HG03108 (cell line): ENCODE results near the gene MOCS1.

ENCODE experiments used
- ATAC-seq: cut with Tn5 transposase; IDR thresholded peaks from one replicate; pipeline ENCODE4 v1.9.1; 2021; ENCODE audit warnings: moderate library complexity; ENCODE audit not compliant: unreplicated experiment

The MOCS1 gene

DNA sequence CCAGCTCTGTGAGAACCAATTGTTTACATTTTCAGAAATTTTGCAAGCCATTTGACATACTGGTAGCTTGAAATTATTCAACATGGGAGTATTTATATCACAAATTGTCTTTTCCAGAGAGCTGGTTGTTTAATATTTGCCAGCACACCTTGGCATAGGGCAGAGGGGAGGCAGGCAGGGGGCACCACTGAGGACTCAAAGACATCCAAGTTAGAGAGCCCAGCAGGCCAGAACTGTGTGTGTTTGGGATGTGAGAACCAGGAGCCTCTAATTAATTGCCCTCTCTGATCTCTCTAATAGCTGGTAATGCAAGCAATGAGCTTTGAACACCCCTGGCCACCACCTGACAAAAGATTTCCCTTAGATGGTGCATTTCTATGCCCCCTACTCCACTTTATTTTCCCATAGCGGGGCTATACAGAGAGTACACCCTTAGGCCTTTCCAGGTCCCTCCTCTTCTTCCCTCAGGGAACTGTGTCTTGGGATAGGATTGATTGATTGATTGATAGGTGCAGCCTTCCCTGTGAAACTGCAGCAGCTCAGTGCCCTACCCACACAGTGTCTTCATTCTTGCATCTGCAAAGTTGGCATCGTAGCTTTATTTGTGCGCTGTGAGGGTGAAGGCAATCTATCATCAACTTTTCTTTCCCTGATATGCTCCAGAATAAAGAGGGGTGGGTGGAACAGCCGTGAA lies 29.2 kb downstream of the MOCS1 start:
- ATAC-seq, result no peak

DNA sequence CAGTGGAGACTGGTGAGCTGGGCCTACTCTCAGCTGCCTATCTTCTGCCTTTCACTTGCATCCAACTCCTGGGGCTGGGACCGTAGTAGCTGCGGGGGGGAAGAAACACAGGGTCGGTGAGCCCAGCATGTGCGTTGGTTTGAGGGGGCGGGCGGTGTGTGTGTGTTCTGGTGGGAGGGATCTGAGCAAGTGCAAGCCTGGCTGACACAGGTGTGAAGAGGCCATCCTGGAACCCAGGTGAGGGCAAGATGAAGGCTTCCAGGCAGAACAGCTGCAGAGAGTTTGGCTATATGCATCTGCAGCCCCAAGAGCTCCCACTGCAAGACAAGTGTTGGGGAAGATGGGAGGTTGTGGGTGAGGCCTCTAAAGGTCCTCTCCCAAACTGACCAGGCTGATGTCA lies 30.6 kb downstream of the MOCS1 start:
- no peak for ATAC-seq

DNA sequence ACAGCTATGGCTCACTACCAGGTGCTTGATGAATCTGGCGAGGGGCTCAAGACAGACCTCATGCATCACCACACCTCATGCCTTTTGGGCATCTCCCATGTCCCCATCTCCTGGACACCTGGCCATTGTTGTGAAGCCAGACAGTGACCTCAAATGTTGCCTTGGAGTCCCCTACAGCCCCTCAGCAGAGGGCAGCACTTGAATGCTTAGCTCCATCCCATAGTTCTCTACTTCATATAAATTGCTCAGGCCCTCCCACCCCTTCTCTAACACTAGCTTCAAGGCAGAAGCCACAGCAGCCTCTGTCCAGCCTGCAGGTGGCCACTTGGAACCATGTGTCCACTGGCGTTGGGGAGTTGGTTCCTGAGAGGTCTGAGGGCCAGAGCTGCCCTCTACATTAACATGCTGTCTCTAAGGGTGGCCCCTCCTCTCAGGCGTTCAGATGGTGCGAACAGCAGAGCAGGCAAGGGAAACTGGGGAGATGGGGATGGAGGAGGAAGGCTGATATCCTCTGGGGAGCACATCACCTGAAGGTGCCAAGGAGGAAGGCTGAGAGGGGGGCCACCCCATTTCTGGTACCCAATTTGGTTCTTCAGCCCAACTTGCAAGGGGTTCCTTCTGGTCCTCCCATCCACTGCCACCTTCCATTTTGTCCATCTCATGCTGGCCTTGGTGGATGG lies 31.3 kb downstream of the MOCS1 start:
- ATAC-seq, result no peak

DNA sequence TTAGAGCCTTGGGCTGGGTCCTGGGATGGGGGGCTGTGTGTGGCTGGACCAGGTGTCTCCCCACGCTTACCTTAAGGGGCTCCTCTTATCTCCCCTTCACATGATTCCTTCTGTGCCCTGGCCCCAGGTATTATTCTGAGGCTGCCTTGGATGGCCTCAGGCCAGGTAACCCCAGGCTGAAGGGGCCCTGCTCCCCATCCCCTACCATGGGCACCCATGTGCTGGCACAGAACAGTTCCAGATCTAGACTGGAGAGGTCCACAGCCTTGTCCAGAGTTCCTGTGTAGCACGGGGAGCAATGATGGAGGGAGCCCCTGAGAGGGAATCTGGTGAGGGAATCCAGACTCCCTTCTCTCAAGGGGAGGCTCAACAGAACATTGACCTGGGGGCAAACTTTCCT lies 32.1 kb downstream of the MOCS1 start:
- ATAC-seq, result no peak

DNA sequence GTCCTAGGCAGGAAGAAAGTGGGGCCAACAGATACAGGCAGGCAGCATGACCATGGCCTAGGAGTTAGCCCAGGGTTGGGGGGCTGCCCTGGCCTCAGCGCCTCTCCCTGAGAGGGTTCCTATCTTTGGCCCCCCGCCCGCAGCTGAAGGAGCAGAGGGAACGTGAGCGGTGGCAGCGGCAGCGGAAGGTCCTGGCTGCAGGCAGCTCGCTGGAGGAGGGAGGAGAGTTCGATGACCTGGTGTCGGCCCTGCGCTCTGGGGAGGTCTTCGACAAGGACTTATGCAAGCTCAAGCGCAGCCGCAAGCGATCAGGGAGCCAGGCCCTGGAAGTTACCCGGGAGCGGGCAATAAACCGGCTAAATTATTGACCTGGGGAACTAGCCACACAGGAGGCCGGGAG lies 32.6 kb downstream of the MOCS1 start:
- no peak for ATAC-seq

DNA sequence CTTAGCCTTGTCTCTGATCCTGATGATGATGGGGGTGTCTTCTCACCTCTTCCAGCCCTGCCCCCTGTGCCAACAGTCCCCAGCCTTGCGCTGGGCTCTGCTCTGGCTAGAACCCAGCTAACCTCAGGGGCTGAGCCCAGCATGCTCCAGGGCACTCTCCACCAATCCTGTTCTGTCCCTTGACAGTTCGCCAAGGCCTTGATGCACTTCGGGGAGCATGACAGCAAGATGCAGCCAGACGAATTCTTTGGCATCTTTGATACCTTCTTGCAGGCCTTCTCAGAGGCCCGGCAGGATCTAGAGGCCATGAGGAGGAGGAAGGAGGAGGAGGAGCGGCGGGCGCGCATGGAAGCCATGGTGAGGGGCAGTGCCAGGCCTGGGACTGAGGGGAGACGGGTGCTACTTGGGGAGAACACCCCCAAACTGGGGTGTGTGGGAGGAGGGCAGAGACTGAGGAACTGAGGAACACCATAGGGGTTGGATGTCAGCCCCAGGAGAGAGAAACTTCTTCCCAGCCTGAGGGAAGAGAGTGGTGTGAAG lies 33.1 kb downstream of the MOCS1 start:
- no peak for ATAC-seq

DNA sequence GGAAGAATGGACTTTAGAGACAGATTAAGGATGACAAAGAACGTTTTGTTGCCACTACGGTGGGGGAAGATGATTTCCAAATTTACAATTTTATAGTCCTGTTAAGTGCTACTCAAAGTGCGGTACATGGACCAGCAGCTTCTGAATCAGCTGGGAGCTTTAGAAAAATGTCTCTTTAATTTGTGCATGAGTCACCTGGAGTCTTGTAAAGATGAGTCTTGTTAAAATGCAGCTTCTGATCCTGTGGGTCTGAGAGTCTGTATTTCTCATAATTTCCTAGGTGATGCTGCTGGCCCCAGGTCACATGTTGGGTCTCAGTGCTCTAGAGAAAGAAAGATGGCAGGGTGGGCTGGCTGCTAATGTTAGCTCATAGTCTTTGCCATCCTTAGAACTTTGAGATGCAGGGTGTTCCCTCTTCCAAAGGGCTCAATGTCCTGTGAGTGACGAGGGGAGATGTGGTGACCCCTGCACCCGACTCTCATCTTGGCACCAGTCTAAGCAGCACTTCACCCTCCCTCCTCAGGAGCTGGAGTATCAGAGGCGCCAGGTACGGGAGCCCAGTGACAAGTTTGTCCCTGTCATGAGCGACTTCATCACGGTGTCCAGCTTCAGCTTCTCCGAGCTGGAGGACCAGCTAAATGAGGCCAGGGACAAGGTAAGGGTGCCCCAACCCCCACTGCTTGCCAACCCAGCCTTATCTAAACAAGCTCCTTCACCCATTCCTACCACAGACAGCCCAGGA lies 34.5 kb downstream of the MOCS1 start:
- ATAC-seq, result no peak

DNA sequence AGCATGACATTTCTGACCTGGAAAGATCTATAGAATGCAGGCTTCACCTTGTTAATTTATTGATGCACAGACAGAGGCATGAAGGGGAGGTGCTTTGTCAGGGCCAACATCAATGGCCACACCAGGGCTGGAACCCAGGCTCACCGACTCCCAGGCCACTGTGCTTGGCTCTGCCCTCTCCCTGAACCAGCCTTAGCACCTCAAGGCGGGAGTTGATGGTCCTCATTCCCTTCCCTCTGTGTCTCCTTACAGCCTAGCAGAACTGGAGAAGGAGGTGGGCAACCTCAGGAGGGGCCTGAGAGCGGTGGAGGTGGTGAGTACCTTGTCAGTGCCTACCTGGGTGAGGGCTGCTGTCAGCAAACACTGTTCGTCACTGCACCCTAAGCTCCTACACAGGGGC lies 35.6 kb downstream of the MOCS1 start:
- no peak for ATAC-seq

DNA sequence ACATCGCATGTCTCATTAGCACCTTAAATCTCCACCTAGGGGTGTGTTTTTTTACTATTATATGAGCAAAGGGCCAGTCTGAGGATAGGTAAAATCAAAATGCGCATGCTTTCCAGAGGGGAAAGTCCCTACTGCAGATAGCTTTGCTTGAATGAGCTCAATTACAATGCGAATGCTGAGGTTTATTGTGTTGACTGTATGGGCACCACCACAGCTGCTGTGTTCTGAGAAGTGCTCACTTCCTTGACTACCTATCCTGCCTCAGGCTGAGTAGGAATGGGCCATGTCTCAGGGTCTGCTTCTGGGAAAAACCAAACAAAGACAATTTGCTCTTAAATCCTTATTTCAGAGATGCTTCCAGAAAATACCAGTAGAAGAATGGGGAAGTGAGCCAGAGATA lies 36.6 kb downstream of the MOCS1 start:
- ATAC-seq, result no peak

DNA sequence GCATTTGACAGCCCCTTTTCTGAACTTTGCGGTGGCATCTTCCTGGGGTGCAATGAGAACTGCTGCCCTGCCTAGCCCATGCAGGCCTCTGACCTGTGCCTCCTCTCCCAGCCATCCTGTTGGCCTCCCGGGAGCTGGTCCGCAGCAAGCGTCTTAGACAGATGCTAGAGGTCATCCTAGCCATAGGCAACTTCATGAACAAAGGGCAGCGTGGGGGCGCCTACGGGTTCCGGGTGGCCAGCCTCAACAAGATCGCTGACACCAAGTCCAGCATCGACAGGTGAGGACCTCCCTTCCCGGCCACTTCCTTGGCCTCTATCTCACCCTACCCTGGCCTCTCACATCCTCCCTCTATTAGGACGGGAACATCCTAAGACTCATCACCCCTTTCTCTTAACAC lies 37.6 kb downstream of the MOCS1 start:
- no peak for ATAC-seq

DNA sequence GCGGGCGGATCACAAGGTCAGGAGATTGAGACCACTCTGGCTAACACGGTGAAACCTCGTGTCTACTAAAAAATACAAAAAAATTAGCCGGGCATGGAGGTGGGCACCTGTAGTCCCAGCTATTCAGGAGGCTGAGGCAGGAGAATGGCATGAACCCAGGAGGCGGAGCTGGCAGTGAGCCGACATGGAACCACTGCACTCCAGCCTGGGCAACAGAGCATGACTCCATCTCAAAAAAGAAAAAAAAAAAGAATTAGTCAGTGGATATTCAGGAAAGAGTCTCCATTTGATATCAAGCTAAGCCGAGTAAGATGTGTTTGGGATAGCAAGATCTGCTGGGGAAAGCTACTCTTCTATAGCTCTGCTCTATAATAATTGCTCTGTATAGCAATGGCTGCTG lies 41.0 kb downstream of the MOCS1 start:
- ATAC-seq, result no peak

DNA sequence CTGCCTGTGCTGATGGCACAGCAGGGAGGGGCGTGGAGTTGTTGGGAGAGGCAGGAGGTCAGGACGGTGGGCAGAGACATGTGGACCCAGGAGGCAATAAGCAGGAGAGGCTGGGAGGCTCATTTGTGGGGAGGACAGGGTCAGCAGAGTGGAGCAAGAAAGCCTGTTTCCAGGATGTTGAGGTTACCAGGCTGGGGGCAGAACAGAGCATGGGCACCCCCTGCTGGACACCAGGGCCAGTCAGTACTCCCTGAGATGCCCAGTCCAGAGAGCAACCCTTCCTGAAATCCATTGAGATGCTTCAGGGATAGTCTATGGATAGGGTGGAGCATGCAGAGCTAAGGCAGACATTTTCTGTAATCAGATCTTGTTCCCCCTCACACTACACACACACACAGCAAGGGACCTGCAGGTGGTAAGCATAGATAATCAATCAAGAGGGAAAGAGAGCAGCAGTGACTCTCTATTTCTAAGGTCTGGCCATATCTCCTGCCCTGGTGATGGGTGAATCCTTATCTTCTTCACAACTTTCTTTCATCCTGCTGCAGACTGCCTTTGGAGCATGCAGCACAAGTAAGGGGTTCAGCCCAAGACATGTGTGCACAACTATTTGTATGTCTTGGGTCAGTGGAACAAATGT lies 41.7 kb downstream of the MOCS1 start:
- no peak for ATAC-seq

DNA sequence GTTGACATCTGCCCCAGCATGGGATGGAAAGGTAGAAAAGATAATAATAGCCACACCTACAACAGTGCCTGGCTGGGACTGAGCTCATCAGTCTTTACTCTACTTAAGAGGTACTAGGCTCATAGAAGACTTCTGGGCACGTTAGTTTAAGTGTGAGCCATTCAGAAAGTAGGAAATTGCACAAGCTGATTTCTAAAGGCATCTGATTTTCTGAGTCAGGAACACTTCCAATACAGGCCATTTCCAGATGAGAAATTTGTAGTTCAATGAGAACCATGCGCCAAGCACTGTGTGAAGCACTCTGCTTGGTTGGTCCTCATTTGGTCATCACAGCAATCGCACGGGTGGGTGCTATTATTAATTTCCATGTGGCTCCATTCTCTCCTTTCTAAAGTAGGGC lies 42.3 kb downstream of the MOCS1 start:
- no peak for ATAC-seq

DNA sequence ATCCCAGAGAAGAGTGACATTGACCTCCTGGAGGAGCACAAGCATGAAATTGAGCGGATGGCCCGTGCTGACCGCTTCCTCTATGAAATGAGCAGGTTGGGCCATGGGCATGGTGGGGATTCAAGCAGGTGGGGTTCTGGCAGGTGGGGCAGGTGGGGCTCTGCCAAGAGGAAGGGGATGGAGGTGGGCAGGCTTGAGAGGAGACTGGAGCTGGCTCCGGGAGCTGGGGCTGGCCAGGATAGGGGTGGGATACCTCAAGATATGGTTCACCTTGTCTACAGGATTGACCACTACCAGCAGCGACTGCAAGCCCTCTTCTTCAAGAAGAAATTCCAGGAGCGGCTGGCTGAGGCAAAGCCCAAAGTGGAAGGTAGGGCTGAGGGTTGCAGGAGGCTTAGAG lies 42.9 kb downstream of the MOCS1 start:
- no peak for ATAC-seq

DNA sequence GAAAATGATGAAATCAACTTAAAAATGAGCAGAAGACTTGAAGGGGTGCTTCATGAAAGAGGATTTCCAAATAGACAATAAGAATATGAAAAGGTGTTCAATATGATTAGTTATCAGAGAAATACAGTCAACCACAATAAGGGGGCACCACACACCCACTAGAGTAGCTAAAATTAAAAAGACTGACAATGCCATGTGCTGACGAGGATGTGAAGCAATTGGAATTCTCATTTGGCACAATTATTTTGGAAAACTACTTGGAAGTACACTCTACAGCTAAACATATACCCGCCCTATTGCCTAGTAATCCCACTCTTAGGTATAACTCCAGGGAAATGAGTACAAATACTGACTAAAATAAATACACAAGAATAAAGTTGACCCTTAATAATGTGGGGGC lies 45.0 kb downstream of the MOCS1 start:
- no peak for ATAC-seq

DNA sequence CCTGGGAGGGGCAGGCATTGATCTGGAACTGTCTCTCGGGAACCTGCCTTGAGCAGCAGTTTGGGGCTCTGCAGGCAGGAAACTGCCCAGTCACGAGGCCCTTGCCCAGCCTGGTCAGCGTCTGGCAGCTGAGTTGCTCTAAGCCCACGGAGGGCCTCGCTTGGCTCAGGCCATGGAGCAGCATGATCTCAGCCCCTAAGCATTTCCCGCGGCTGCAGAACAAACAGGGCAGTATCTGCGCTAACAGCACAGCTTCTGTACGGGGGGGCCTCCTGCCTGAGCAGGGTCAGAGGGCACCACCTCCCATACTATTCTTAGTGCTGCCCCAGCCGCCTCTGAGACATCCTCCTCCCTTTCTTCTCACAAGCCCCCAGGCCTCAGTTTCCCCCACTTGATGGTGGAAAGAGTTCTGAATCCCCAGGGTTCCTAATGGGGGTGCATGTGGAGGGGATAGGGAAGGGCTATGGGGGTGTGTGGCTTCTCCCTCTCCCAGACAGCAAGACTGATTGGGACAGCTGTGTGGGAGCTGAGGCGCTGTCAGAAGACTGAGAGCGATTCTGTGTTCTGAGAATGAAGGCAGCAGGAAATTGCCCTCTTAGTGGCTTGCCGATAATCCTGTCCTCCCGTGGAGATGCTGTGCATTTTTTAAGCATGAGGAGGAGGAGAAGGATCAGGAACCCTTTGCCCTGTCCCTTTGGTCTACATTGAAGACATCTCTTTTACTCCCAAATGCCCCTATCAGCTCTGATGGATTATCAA lies 46.4 kb downstream of the MOCS1 start:
- ATAC-seq, result no peak

DNA sequence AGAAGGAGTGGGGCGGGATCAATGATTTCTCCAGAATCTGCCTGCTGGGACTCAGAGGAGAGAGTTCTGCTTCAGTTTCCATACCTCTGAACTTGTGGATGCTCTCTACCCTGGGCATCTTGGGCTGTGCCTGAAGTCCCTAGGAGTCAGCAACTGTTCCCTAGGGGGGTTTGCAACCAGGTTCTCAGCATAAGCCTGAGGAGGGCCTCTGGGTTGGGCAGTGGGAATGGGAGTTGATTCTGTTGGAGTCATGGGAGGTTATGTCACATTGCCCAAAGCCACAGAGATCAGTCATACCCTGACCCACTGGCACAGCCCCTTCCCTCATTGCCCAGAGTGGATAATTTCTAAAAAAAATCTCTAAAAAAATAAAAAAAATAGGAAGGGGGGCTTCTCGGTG lies 47.4 kb downstream of the MOCS1 start:
- no peak for ATAC-seq

DNA sequence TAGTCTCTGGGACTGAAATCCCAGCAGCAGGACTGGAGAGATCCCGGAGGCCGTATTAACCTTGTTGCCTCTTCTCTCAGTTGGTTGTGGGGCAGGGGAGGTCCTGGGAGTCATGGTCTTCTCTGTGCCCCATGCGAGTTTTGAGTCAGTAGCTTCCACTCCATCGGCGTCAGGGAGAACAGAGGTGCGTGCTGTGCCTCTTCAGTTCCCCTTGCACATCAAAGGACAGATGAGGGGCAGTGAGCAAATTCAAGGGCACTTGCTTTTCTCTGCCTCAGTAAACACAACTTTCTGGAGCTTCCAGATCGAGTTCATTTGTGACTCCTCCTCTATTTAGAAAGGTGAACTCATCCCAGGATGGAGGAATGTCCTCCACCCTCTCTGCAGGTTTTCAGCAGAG lies 48.6 kb downstream of the MOCS1 start:
- no peak for ATAC-seq

DNA sequence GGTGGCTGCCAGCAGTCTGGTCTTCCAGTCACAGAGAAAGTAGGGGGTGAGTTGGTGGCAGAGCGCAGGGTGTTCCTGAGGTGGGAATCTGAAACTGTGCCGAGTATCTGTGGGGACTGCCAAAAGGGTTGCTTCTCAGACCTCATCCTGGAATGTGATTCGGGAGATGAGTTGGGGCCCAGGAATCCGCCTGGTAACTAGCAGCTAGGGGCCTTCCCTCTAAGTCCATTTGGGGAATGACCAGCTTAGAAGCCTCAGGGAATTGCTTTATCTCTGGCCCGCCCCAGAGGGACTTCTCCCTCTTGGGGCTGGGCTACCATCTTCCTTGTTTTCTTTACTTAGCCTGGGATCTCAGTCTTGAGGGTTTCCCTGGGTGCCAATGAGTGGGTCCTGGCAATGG lies 49.6 kb downstream of the MOCS1 start:
- ATAC-seq, result no peak

DNA sequence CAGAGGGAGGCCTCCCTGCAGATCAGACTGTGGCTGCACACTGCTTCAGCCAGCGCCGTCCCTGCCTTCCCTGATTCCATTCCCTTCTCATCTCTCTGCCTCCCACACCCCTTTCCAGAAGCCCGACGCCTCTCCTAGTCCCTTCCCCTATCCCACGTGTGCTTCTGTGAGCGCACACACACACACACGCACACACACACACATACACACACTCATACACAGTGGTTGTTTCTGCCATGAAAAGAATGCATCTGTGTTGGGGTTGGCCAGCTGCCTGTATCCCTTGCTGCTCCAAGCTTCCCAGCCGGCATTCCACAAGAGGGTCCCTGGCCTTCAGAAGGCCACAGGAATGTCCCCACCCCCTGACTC lies 51.7 kb downstream of the MOCS1 start:
- ATAC-seq, result no peak
